Loucy (cell line): ENCODE data around the gene FAF1.

Source experiments
- H2AFZ ChIP-seq: fragments of 200-600 bp; sonication (generic); 2 replicates; pipeline ENCODE4 v1.6.0; 2016; ENCODE audit warnings: antibody characterized with exemption, mild to moderate bottlenecking, low read length, moderate library complexity
- H3F3A ChIP-seq: fragments of 200-600 bp; 2 replicates; pipeline ENCODE4 v1.6.0; 2016; ENCODE audit warnings: antibody characterized with exemption, low read depth, mild to moderate bottlenecking
- H3K27me3 ChIP-seq: fragments of 200-600 bp; sonication (generic); 2 replicates; pipeline ENCODE4 v1.6.1; 2014; ENCODE audit warnings: low read length, mild to moderate bottlenecking; ENCODE audit not compliant: insufficient read depth, poor library complexity, severe bottlenecking
- H3K36me3 ChIP-seq: fragments of 200-600 bp; sonication (generic); 2 replicates; pipeline ENCODE4 v1.6.1; 2016; ENCODE audit warnings: low read length; ENCODE audit not compliant: insufficient read depth
- H3K4me1 ChIP-seq: fragments of 200-600 bp; sonication (generic); 2 replicates; pipeline ENCODE4 v1.5.1; 2014; ENCODE audit warnings: low read length, mild to moderate bottlenecking; ENCODE audit not compliant: insufficient read depth, poor library complexity, severe bottlenecking
- H3K4me2 ChIP-seq: fragments of 200-600 bp; sonication (generic); 2 replicates; pipeline ENCODE4 v1.6.0; 2014; ENCODE audit warnings: antibody characterized with exemption, low read length, low read depth, mild to moderate bottlenecking; ENCODE audit not compliant: poor library complexity, severe bottlenecking
- H3K4me3 ChIP-seq: fragments of 200-600 bp; sonication (generic); 2 replicates; pipeline ENCODE4 v1.5.1; 2014; ENCODE audit warnings: low read length, mild to moderate bottlenecking, mixed read lengths; ENCODE audit not compliant: poor library complexity, severe bottlenecking
- H3K79me2 ChIP-seq: fragments of 200-600 bp; sonication (generic); 2 replicates; pipeline ENCODE4 v1.6.1; 2014; ENCODE audit warnings: low read length; ENCODE audit not compliant: insufficient read depth
- H3K9ac ChIP-seq: fragments of 200-600 bp; sonication (generic); 2 replicates; pipeline ENCODE4 v1.6.0; 2014; ENCODE audit warnings: mild to moderate bottlenecking, low read depth, low read length, moderate library complexity; ENCODE audit not compliant: poor library complexity, severe bottlenecking
- H3K9me2 ChIP-seq: fragments of 200-600 bp; sonication (generic); replicated peaks from 2 replicates; pipeline ENCODE4 v1.6.1; 2016; ENCODE audit warnings: low read depth, low read length, mixed read lengths
- H3K9me3 ChIP-seq: fragments of 200-600 bp; sonication (generic); 2 replicates; pipeline ENCODE4 v1.6.1; 2014; ENCODE audit warnings: mild to moderate bottlenecking, antibody characterized with exemption, low read length, low read depth; ENCODE audit not compliant: insufficient read depth
- H4K20me1 ChIP-seq: fragments of 200-600 bp; sonication (generic); 2 replicates; pipeline ENCODE4 v1.6.0; 2014; ENCODE audit warnings: antibody characterized with exemption, low read length, mild to moderate bottlenecking; ENCODE audit not compliant: insufficient read depth, poor library complexity, severe bottlenecking
- EZH2phosphoT487 ChIP-seq: fragments of 200-600 bp; IDR thresholded peaks from 2 replicates; pipeline ENCODE4 v1.6.1; 2018; ENCODE audit warnings: antibody characterized with exemption, mild to moderate bottlenecking, moderate library complexity, borderline replicate concordance
- TF ChIP-seq, protein P1 (sequence below): fragments of 200-600 bp; sonication (generic); conservative IDR thresholded peaks from 2 replicates; pipeline ENCODE4 v1.5.1; 2014; ENCODE audit warnings: mild to moderate bottlenecking, antibody characterized with exemption, low read length

The FAF1 gene

GRCh38 chr1:50452700-50453099, 507.4 kb downstream of the FAF1 start:
- Histone ChIP-seq H3K36me3 (no peaks in the 10 kb centered on the region; the same call in 1 of the 2 replicates), H3K79me2 (no peaks in the 10 kb centered on the region), H3K4me1 (peaks cover 6% of the 10 kb centered on the region), H3K27me3 (no peaks in the 10 kb centered on the region), H4K20me1 (no peaks in the 10 kb centered on the region), H3F3A (no peaks in the 10 kb centered on the region), H3K4me2 (no peak overlapping the region), H3K9me3 (no peaks in the 10 kb centered on the region), H3K9me2 (no peaks in the 10 kb centered on the region), H3K4me3 (no peak overlapping the region), H2AFZ (no peak overlapping the region), H3K9ac (no peak overlapping the region)
- TF ChIP-seq, protein P1, sequence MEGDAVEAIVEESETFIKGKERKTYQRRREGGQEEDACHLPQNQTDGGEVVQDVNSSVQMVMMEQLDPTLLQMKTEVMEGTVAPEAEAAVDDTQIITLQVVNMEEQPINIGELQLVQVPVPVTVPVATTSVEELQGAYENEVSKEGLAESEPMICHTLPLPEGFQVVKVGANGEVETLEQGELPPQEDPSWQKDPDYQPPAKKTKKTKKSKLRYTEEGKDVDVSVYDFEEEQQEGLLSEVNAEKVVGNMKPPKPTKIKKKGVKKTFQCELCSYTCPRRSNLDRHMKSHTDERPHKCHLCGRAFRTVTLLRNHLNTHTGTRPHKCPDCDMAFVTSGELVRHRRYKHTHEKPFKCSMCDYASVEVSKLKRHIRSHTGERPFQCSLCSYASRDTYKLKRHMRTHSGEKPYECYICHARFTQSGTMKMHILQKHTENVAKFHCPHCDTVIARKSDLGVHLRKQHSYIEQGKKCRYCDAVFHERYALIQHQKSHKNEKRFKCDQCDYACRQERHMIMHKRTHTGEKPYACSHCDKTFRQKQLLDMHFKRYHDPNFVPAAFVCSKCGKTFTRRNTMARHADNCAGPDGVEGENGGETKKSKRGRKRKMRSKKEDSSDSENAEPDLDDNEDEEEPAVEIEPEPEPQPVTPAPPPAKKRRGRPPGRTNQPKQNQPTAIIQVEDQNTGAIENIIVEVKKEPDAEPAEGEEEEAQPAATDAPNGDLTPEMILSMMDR, result no peak
- TF ChIP-seq EZH2phosphoT487, result no peak

DNA sequence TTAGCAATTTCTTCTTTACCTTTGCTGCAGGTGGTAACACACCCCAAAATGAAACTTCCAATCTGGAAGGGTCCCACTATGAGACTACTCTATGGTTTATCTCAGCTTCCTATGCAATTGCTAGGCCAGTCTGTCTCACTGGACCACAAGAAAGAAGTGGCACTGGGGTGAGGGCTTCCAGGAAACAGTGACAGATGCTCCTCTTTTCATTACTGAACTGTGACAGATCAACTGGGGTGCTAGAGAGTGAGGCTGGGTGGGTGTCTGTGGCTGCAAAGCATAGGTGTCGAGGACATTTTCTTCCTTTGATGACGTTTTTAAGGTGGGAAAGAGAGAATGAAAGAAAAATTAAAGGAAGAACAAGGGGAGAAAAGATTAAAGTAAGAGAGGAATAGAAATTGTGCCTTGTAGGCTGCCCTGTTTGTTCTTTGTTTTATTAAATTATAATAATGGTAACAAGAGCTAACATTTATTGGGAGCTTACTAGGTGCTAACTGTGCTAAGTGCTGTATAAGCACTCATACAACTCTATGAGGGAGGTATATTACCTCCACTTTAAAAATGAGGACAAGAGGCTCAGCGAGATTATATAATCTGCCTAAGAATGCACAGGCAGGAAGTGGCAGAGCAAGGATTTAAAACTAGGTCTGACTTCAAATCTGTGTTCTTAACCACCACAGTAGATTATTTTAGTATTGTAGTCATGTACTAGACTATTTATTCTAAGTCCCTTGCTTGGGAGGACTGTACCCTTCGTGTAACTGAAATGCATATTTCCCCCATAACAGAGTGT, 509.0 kb downstream of the FAF1 start:
- Histone ChIP-seq H3K4me3 (no peak overlapping the region), H3K9ac (no peak overlapping the region), H4K20me1 (no peaks in the 10 kb centered on the region), H3K9me3 (no peaks in the 10 kb centered on the region), H2AFZ (no peak overlapping the region), H3K36me3 (no peaks in the 10 kb centered on the region; the same call in 1 of the 2 replicates), H3K27me3 (no peaks in the 10 kb centered on the region), H3K9me2 (no peaks in the 10 kb centered on the region), H3K4me1 (peaks cover 6% of the 10 kb centered on the region), H3K79me2 (no peaks in the 10 kb centered on the region), H3K4me2 (no peak overlapping the region), H3F3A (no peaks in the 10 kb centered on the region)
- TF ChIP-seq, protein P1, result no peak
- TF ChIP-seq EZH2phosphoT487, result no peak

GRCh38 chr1:50447961-50448360, 512.1 kb downstream of the FAF1 start:
- no peaks in the 10 kb centered on the region for H3F3A ChIP-seq
- no peak overlapping the region for H2AFZ ChIP-seq

More at GRCh38 chr1:50447961-50448360, 512.1 kb downstream of the FAF1 start:
- Histone ChIP-seq H3K36me3 (no peaks in the 10 kb centered on the region; the same call in 1 of the 2 replicates), H3K79me2 (no peaks in the 10 kb centered on the region), H3K4me1 (peaks cover 6% of the 10 kb centered on the region), H3K9me3 (no peaks in the 10 kb centered on the region), H3K9me2 (no peaks in the 10 kb centered on the region), H3K4me2 (no peak overlapping the region), H3K4me3 (no peak overlapping the region), H3K9ac (no peak overlapping the region), H3K27me3 (no peaks in the 10 kb centered on the region), H4K20me1 (no peaks in the 10 kb centered on the region)
- TF ChIP-seq EZH2phosphoT487, result no peak
- TF ChIP-seq, protein P1, result no peak
